HepG2 (cell line): Measurements from ENCODE around the gene NBEAL2. TPM values are rescaled to one million over a fixed set of nuclear protein-coding genes. Genes with fewer than 3 reads are reported as not detected.
A peak's percentile ranks its signal among the peaks of the same experiment; 100 is the strongest.

Experiments
- ATAC-seq: fragments of 200-7000 bp; cut with Tn5 transposase; 3 replicates; pipeline ENCODE4 v1.9.1; 2020; ENCODE audit warnings: mild to moderate bottlenecking, moderate library complexity
- BruUV-seq: library from RNA; stranded (reverse); fragments of 400-500 nt; replicated peaks from 2 replicates; lab custom pipeline; 2021; lab: Mats Ljungman, UMichigan
- CTCF ChIA-PET: fragments of 300-600 bp; formaldehyde crosslinking; extraction: SDS; loops from one replicate; lab custom pipeline; 2021; ENCODE audit warnings: low total read pairs, inconsistent platforms, low intra/inter-chr PET ratio; lab: Yijun Ruan, JAX
- POLR2A ChIA-PET: fragments of 350-600 bp; sonication (Branson Sonifier 250); formaldehyde crosslinking; loops from one replicate; lab custom pipeline; 2020; ENCODE audit warnings: antibody characterized with exemption, inconsistent platforms; lab: Yijun Ruan, JAX
- DNase-seq: peaks from one replicate; pipeline ENCODE4 v3.0.0-alpha.2; 2015; ENCODE audit warnings: low spot score
- FAIRE-seq: peaks from 3 replicates; lab custom pipeline; 2011; peaks lifted over from hg19 to GRCh38; lab: Jason Lieb, UNC
- H2AFZ ChIP-seq: one replicate; pipeline ENCODE4 v1.6.1; 2011; ENCODE audit warnings: low read length, inconsistent platforms
- H3K27ac ChIP-seq: fragments of 300-600 bp; 3 replicates; pipeline ENCODE4 v1.8.0; 2011; ENCODE audit warnings: mixed run types, mild to moderate bottlenecking, mixed read lengths, low read length, inconsistent platforms; ENCODE audit not compliant: insufficient read depth; ENCODE audit errors: extremely low read length
- H3K27me3 ChIP-seq, 2 experiments: fragments of 200-600 bp in 1 of 2; 2 replicates in 1 of 2; 3 replicates in 1 of 2; pipeline versions ENCODE4 v1.6.0 to v1.8.0; 2011; ENCODE audit warnings: low read length in 2 of 2, mild to moderate bottlenecking in 2 of 2, moderate library complexity in 2 of 2, inconsistent platforms in 1 of 2; ENCODE audit not compliant: insufficient read depth in 2 of 2, control insufficient read depth in 1 of 2
- H3K36me3 ChIP-seq, 2 experiments: fragments of 200-600 bp in 1 of 2; replicated peaks in 1 of 2; 2 replicates in 1 of 2; 3 replicates in 1 of 2; pipeline versions ENCODE4 v1.5.1 to v1.8.0; 2011; ENCODE audit warnings: low read length in 2 of 2, inconsistent platforms in 1 of 2; ENCODE audit not compliant: insufficient read depth in 2 of 2, control insufficient read depth in 1 of 2
- H3K4me1 ChIP-seq: 2 replicates; pipeline ENCODE4 v1.5.1; 2012; ENCODE audit warnings: low read length, inconsistent platforms; ENCODE audit not compliant: insufficient read depth
- H3K4me2 ChIP-seq: 2 replicates; pipeline ENCODE4 v1.6.0; 2011; ENCODE audit warnings: low read depth, low read length, inconsistent platforms
- H3K4me3 ChIP-seq, 3 experiments: fragments of 200-600 bp in 1 of 3; sonication (generic), shearing (Covaris generic) in 1 of 3; replicated peaks in 1 of 3; 2 replicates each; pipeline ENCODE4 v1.5.1; 2011 to 2016; ENCODE audit warnings: low read length in 3 of 3, inconsistent platforms in 2 of 3, low read depth in 2 of 3, mild to moderate bottlenecking in 2 of 3, control low read depth in 1 of 3, mixed read lengths in 1 of 3; ENCODE audit not compliant: insufficient read depth in 1 of 3
- H3K79me2 ChIP-seq: one replicate; pipeline ENCODE4 v1.6.1; 2011; ENCODE audit warnings: low read length, inconsistent platforms; ENCODE audit not compliant: insufficient read depth
- H3K9ac ChIP-seq: 2 replicates; pipeline ENCODE4 v1.6.0; 2011; ENCODE audit warnings: mild to moderate bottlenecking, low read depth, low read length, inconsistent platforms; ENCODE audit not compliant: insufficient read depth
- H3K9me3 ChIP-seq: 2 replicates; pipeline ENCODE4 v1.5.1; 2012; ENCODE audit warnings: mild to moderate bottlenecking, low read length
- H4K20me1 ChIP-seq: 2 replicates; pipeline ENCODE4 v1.6.0; 2011; ENCODE audit warnings: inconsistent platforms, mild to moderate bottlenecking, low read length, moderate library complexity; ENCODE audit not compliant: insufficient read depth
- HBP1 ChIP-seq: IDR thresholded peaks from 2 replicates; pipeline ENCODE4 v1.6.1; 2016; ENCODE audit warnings: low read depth, control low read depth
- KAT8 ChIP-seq: IDR thresholded peaks from 2 replicates; pipeline ENCODE4 v1.6.1; 2016; ENCODE audit warnings: missing genetic modification reagents, missing compliant biosample characterization
- NFYB ChIP-seq: sonication (generic); formaldehyde crosslinking; IDR thresholded peaks from 2 replicates; pipeline ENCODE4 v1.4.0; 2020; ENCODE audit warnings: missing genetic modification reagents
- SP140L ChIP-seq: sonication (generic); formaldehyde crosslinking; IDR thresholded peaks from 2 replicates; pipeline ENCODE4 v1.4.0; 2020; ENCODE audit warnings: missing genetic modification reagents, borderline replicate concordance
- ZBTB20 ChIP-seq: sonication (generic); formaldehyde crosslinking; IDR thresholded peaks from 2 replicates; pipeline ENCODE4 v1.8.1; 2023; ENCODE audit warnings: missing genetic modification reagents, low read depth, mild to moderate bottlenecking, borderline replicate concordance
- ZFP82 ChIP-seq: sonication (generic); formaldehyde crosslinking; IDR thresholded peaks from 2 replicates; pipeline ENCODE4 v1.5.1; 2020; ENCODE audit warnings: mild to moderate bottlenecking, missing genetic modification reagents, borderline replicate concordance
- ZMYM3 ChIP-seq: sonication (generic); formaldehyde crosslinking; IDR thresholded peaks from 2 replicates; pipeline ENCODE4 v1.5.1; 2020; ENCODE audit warnings: mild to moderate bottlenecking, missing genetic modification reagents
- ZNF318 ChIP-seq: sonication (generic); formaldehyde crosslinking; IDR thresholded peaks from 2 replicates; pipeline ENCODE4 v1.4.0; 2020; ENCODE audit warnings: mild to moderate bottlenecking, missing genetic modification reagents
- WGBS: methylation state at CpG from one replicate; pipeline ENCODE4 v1.1.6; 2017; ENCODE audit warnings: low lambda C conversion rate; 5-methylcytosine and 5-hydroxymethylcytosine counted together
- in situ Hi-C: cut with HindIII; loops from 2 replicates; pipeline ENCODE4 v1.10.0; 2017; ENCODE audit warnings: low pct_unique_long_range_greater_than_20kb; ENCODE audit not compliant: extremely low pct_ligation_motif_present
- intact Hi-C: fragments of 100-400 bp; cut with micrococcal nuclease; formaldehyde crosslinking; loops from one replicate; pipeline ENCODE4 v1.10.0; 2022; ENCODE audit not compliant: unreplicated experiment
- polyA plus RNA-seq, 8 experiments: library from polyadenylated mRNA; depleted of rRNA in 3 of 8; stranded (reverse) in 7 of 8; unstranded in 1 of 8; fragments of >200 nt; fragmentation: Illumina TruSeq in 4 of 8; extraction: Trizol in 4 of 8; gene quantifications; 2 replicates each; pipeline versions ENCODE4 v1.2.1 to v1.2.3, GENCODE V29; 2011 to 2016; ENCODE audit warnings: low read depth in 4 of 8, missing spikeins in 1 of 8, mixed read lengths in 1 of 8; ENCODE audit not compliant: insufficient read depth in 1 of 8
- total RNA-seq, 5 experiments: library from RNA; depleted of rRNA; stranded (reverse); fragments of >200 nt; fragmentation: Illumina TruSeq; extraction: Trizol; gene quantifications; 2 replicates each; pipeline ENCODE4 v1.2.3, GENCODE V29; 2016; ENCODE audit warnings: low read depth in 1 of 5
- TF ChIP-seq, protein P1 (sequence below): sonication (generic); formaldehyde crosslinking; conservative IDR thresholded peaks from 2 replicates; pipeline ENCODE4 v1.4.0; 2020; ENCODE audit warnings: mild to moderate bottlenecking, missing genetic modification reagents, moderate library complexity

The NBEAL2 gene
- total and polyA plus RNA-seq, 2 of the 13 experiments (the other 11 are each of a cell fraction or from before 2014, with no cell fraction given), result 9.7 to 12.4 TPM

DNA sequence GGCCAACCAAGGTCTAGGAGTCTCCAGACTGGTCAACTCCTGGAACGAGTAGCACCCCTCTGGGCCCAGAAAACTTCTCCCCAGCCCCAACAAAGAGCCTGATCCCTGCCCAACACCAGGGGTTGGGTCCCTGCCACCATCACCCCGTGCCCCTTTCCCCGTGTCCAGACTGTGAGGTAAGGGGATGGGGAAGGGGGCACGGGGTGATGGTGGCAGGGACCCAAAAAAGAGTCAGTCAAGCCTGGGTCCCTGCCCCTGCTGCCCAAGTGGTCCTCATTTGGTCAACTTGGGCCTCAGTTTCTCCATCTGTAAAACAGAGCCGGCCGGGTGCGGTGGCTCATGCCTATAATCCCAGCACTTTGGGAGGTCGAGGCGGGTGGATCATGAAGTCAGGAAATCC is 1.1 kb upstream of the NBEAL2 start:
- DNase-seq (no peak), ATAC-seq (no peak), FAIRE-seq (no peak)
- intact Hi-C loops, result loop anchor here (10.0 kb wide), 1 partner anchor 54 kb away; no protein-coding TSS in a partner anchor
- TF ChIP-seq ZMYM3 (CRISPR knock-in tag) (no peak), ZFP82 (CRISPR knock-in tag) (no peak), HBP1 (no peak), SP140L (0 out of 2 replicates have a peak, but pooled peaks have one; percentile 7), ZNF318 (CRISPR knock-in tag) (no peak), NFYB (CRISPR knock-in tag) (no peak), ZBTB20 (CRISPR knock-in tag) (no peak), KAT8 (CRISPR knock-in tag) (peak; percentile 4; the same call in 1 of the 2 replicates)
- TF ChIP-seq, protein P1, sequence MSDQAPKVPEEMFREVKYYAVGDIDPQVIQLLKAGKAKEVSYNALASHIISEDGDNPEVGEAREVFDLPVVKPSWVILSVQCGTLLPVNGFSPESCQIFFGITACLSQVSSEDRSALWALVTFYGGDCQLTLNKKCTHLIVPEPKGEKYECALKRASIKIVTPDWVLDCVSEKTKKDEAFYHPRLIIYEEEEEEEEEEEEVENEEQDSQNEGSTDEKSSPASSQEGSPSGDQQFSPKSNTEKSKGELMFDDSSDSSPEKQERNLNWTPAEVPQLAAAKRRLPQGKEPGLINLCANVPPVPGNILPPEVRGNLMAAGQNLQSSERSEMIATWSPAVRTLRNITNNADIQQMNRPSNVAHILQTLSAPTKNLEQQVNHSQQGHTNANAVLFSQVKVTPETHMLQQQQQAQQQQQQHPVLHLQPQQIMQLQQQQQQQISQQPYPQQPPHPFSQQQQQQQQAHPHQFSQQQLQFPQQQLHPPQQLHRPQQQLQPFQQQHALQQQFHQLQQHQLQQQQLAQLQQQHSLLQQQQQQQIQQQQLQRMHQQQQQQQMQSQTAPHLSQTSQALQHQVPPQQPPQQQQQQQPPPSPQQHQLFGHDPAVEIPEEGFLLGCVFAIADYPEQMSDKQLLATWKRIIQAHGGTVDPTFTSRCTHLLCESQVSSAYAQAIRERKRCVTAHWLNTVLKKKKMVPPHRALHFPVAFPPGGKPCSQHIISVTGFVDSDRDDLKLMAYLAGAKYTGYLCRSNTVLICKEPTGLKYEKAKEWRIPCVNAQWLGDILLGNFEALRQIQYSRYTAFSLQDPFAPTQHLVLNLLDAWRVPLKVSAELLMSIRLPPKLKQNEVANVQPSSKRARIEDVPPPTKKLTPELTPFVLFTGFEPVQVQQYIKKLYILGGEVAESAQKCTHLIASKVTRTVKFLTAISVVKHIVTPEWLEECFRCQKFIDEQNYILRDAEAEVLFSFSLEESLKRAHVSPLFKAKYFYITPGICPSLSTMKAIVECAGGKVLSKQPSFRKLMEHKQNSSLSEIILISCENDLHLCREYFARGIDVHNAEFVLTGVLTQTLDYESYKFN (CRISPR knock-in tag), result no peak
- Histone ChIP-seq H2AFZ (no peak overlapping the region), H3K9ac (peak overlapping the region; percentile 85; the same call in 1 of the 2 replicates), H3K27me3 (no peaks in the 10 kb centered on the region; a peak in 1 of 5 replicates), H3K9me3 (no peaks in the 10 kb centered on the region), H3K36me3 (no peaks in the 10 kb centered on the region), H3K27ac (no peak overlapping the region), H3K4me3 (peak overlapping the region in 1 of 3 experiments; percentile 91; a peak in 1 of 6 replicates), H3K4me1 (peaks cover 72% of the 10 kb centered on the region), H3K79me2 (peaks cover 35% of the 10 kb centered on the region), H4K20me1 (peaks cover 13% of the 10 kb centered on the region), H3K4me2 (peak overlapping the region; percentile 100)
- WGBS, result 83% methylated on average over 2 of the region's 9 CpGs
- in situ Hi-C loops, result no loop called here
- CTCF ChIA-PET, result no interaction called here
- POLR2A ChIA-PET, result interaction anchor here (1.4 to 2.0 kb wide), 3 partner anchors 8 to 45 kb away, joined by 5 to 10 read pairs (median 6); no protein-coding TSS in a partner anchor
- BruUV-seq, result no TSS peak
